Heart right ventricle (tissue), 16 donors: ENCODE data around the gene MRPL45. TPM values are rescaled to one million over a fixed set of nuclear protein-coding genes. Genes with fewer than 3 reads are reported as not detected.

Experiments used
- ATAC-seq, 8 donors: fragments of 200-7000 bp; cut with Tn5 transposase; one replicate each; pipeline ENCODE4 v1.9.1; 2020; ENCODE audit warnings: mild to moderate bottlenecking in 8 of 8, moderate library complexity in 8 of 8, moderate number of reproducible peaks in 1 of 8
- DNase-seq, 2 donors: peaks; one replicate each; pipeline ENCODE4 v3.0.0-alpha.2; 2020
- H3K27ac ChIP-seq, 10 donors: fragments of 200-600 bp; sonication (generic) in 2 of 10; one replicate each; pipeline versions ENCODE4 v1.5.0 to v1.8.0; 2020 to 2022; ENCODE audit warnings: mild to moderate bottlenecking in 3 of 10
- H3K27me3 ChIP-seq, 7 donors: fragments of 200-600 bp; one replicate each; pipeline ENCODE4 v1.8.0; 2021 to 2022; ENCODE audit warnings: mild to moderate bottlenecking in 2 of 7
- H3K36me3 ChIP-seq, 9 donors: fragments of 200-600 bp; sonication (generic) in 1 of 9; one replicate each; pipeline versions ENCODE4 v1.5.0 to v1.8.0; 2020 to 2022; ENCODE audit warnings: mild to moderate bottlenecking in 2 of 9
- H3K4me1 ChIP-seq, 9 donors: fragments of 200-600 bp; sonication (generic) in 1 of 9; one replicate each; pipeline versions ENCODE4 v1.5.0 to v1.8.0; 2020 to 2022; ENCODE audit warnings: mild to moderate bottlenecking in 4 of 9
- H3K4me3 ChIP-seq, 10 donors: fragments of 200-600 bp; sonication (generic) in 2 of 10; one replicate each; pipeline versions ENCODE4 v1.5.0 to v1.8.0; 2020 to 2022; ENCODE audit warnings: mild to moderate bottlenecking in 7 of 10, moderate library complexity in 2 of 10
- H3K9me3 ChIP-seq, 11 donors: fragments of 200-600 bp in 10 of 11; sonication (generic) in 2 of 11; one replicate each; pipeline versions ENCODE4 v1.5.0 to v1.8.0; 2013 to 2022; ENCODE audit warnings: mild to moderate bottlenecking in 2 of 11, control low read depth in 1 of 11, moderate library complexity in 1 of 11
- WGBS, 2 donors: extraction: QIAGEN DNeasy Blood & Tissue Kit; methylation state at CpG; one replicate each; pipeline ENCODE4 v1.1.7; 2013; ENCODE audit warnings: inconsistent platforms in 1 of 2; 5-methylcytosine and 5-hydroxymethylcytosine counted together
- intact Hi-C, 10 donors: fragments of 100-400 bp; cut with DNase I; formaldehyde crosslinking; loops; one replicate each; pipeline versions ENCODE4 v1.11.1 to v1.14.2; 2022
- polyA plus RNA-seq, 2 donors: library from polyadenylated mRNA; stranded (reverse); fragments of 200-250 nt; gene quantifications; one replicate each; pipeline ENCODE4 v1.2.3, GENCODE V29; 2013
- total RNA-seq, 10 donors: library from RNA; stranded (reverse); fragmentation: NEBNext Ultra II Directional in 3 of 10; extraction: Animal tissue kit (Norgen Biotek cat#: 25700) in 3 of 10; gene quantifications; one replicate each; pipeline versions ENCODE4 v1.2.1 to v1.2.4, GENCODE V29; 2021 to 2023
- TF ChIP-seq, protein P1 (sequence below), 9 donors: fragments of 200-600 bp; sonication (generic) in 2 of 9; IDR thresholded peaks; one replicate each; pipeline versions ENCODE4 v1.5.0 to v1.8.0; 2021 to 2022; ENCODE audit warnings: antibody characterized with exemption in 9 of 9, mild to moderate bottlenecking in 5 of 9, moderate library complexity in 1 of 9
- donor health status: Arrhythmogenic right ventricular cardiomyopathy.
- donor health status: ischemic (EF 13 %, LVEDD 7.1; RV severe dilation, severe dysfunction).
- donor health status: healthy with polysubstance abuse.
- donor health status: DM: no; HTN: yes; CAD: no.
- donor health status: DM: no; HTN: no; CAD: no.
- donor health status: ischemic (EF 25% LVEDD 6.9; RV normal size, moderate dysfunction).
- donor health status: ischemic (EF 25% LVEDD 5.7; RV mildly dilated, moderate dysfunction).
- donor health status: healthy.
- donor health status: DM: yes; HTN: yes; CAD: no.
- donor health status: Ischemic cardiomyopathy.
- donor health status: ischemic (EF 35%, LVEDD 5.7; RV mildly dilated, moderate dysfunction).
- donor health status: nonischemic (EF 11% LVEDD 7.7; RV severe dilation, severe dysfunction).
- donor health status: DM: yes; HTN: yes; CAD: no.
- donor health status: PGD.
- donor health status: ischemic (EF 29% LVEDD 5.4; RV normal size, mild dysfunction).
- donor health status: nonischemic (EF 23%, LVEDD 6.1; RV moderate dilation, normal function).

The MRPL45 gene
- total and polyA plus RNA-seq, 12 donors, result 16.0 to 44.6 (median 38.1) TPM

DNA sequence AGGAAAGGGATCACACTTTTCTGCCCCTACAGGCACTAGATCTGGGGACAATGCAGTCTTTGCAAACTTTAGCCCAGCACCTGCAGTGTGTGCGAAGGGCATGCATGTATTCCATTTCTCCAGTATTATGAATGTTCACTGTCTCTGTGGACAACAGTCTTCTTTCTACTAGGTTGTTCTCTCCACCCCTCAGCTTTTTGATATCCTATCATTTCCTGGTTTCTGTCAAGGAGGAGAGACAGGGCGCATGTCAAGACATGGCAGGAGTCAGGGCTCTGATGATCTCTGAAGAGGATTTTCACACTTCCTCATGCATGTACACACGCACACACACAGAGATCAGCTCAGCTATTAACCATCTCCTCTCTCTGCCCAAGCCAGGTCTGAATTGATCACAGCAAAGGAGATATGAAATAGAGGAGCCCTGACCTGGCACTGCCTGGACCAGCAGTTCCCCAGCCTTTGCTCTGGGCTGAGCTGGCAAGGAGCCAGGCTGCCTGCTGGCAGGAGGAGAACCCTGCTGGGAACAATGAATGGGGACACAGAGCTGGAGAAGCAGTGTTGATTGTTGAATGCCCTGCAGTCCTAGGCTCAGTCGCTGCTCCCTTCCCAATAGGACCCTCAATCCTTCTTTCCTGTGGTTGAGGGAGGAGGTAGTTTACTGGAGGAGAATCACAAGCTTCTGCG, 44.2 kb downstream of the MRPL45 start:
- Histone ChIP-seq H3K4me3 (no peak overlapping the region), H3K27me3 (peaks cover 0 to 14% (median 0%) of the 10 kb centered on the region in 7 donors), H3K27ac (no peak overlapping the region), H3K4me1 (peaks cover 0 to 11% (median 0%) of the 10 kb centered on the region in 9 donors), H3K9me3 (no peaks in the 10 kb centered on the region), H3K36me3 (no peaks in the 10 kb centered on the region)
- ATAC-seq, result peak; percentile 58 to 88 (median 80)
- 42 to 52% methylated on average over 5 of the region's 5 CpGs for WGBS, 2 donors
- DNase-seq, result peak; percentile 40 to 72
- intact Hi-C loops, result loop anchor here in 1 of 10 donors (5.0 kb wide), 1 partner anchor 76 kb away; no protein-coding TSS in a partner anchor
- TF ChIP-seq, protein P1, sequence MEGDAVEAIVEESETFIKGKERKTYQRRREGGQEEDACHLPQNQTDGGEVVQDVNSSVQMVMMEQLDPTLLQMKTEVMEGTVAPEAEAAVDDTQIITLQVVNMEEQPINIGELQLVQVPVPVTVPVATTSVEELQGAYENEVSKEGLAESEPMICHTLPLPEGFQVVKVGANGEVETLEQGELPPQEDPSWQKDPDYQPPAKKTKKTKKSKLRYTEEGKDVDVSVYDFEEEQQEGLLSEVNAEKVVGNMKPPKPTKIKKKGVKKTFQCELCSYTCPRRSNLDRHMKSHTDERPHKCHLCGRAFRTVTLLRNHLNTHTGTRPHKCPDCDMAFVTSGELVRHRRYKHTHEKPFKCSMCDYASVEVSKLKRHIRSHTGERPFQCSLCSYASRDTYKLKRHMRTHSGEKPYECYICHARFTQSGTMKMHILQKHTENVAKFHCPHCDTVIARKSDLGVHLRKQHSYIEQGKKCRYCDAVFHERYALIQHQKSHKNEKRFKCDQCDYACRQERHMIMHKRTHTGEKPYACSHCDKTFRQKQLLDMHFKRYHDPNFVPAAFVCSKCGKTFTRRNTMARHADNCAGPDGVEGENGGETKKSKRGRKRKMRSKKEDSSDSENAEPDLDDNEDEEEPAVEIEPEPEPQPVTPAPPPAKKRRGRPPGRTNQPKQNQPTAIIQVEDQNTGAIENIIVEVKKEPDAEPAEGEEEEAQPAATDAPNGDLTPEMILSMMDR (IDR thresholded peaks at IDR 0.05), result no peak

DNA sequence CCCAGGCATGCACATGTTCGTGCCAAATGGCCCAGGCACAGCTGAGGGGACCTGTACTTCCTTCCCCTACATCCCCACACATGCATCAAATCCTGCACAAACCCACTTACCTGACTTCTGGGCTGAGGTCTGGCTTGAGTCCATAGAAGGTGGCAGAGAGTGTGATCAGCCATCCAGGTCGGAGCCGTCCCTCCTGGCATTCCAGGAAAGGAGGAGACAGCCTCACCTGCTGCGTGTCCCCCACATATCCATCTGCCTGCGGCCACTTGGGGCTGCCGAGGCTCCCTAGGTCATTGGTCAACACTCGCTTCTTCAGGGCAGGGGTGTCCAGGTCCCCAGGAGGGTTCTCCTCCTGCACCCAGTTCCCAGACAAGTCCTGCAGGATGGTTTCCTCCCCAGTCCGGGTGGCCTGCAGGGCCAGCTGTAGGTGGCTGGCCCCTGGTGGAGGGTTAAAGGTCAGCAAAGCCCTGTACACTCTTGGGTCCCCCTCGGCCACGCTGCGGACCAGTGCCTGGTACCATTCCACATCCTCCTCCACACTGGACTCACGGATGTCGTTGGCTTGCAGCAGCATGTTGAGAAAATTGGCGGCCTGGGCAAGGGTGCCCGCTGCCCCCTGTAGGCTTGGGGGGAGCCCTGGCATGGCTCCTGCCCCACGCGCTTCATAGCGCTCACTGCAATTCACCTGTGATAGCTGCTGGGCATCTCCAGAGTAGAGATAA, 46.1 kb downstream of the MRPL45 start:
- TF ChIP-seq, protein P1 (IDR thresholded peaks at IDR 0.05), result no peak
- no peak for DNase-seq
- H3K4me3 ChIP-seq, result no peak overlapping the region
- H3K36me3 ChIP-seq, result no peaks in the 10 kb centered on the region
- H3K27me3 ChIP-seq, result peaks cover 0 to 14% (median 0%) of the 10 kb centered on the region in 7 donors
- no peaks in the 10 kb centered on the region for H3K9me3 ChIP-seq
- intact Hi-C loops, result loop anchor here in 1 of 10 donors (5.0 kb wide), 1 partner anchor 74 kb away; no protein-coding TSS in a partner anchor
- 87 to 89% methylated on average over 18 of the region's 18 CpGs for WGBS, 2 donors
- H3K27ac ChIP-seq, result no peak overlapping the region
- no peak for ATAC-seq
- H3K4me1 ChIP-seq, result peaks cover 0 to 11% (median 0%) of the 10 kb centered on the region in 9 donors

DNA sequence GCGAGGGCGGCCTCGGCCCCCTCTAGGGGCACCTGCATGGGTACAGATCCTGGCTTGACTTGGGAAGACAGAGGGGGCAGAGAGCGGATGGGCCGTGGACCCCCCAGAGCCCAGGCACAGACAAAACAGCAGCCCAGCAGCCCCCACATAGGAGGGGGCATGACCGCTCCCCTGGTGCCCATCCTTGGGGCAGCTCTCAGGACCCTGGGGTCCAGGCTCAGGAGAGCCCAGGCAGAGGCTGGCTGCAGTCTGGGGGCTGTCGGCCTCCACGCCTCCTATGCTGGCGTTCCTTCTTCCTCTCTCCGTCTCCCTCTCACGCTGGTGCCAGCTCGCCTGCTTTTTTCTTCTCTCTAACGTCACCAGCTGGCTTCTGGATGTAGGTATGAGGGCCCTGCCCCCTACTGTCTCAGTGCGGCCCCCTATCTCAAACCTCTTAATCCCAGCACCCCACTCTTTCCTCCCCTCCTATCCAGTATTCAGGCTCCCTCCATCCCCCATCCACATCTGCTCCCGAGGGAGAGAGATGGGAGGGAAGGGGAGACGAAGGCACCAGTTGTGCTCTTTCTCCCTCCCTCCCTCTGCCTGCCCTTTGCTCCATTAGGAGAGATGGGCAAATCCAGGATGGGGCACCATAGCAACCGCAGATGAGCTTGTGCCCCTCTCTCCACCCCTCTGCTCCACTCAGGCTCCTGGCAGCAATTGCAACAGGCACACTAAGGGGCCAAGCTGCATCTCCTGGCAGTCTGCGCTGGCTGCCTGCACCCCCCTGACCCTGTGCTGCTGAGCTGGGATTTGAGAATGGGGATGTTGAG, 46.8 kb downstream of the MRPL45 start, which contains the start of gene GPR179:
TSS of gene GPR179 (minus strand) at position 349 of the 812 bp plus-strand sequence. CDS start at position 182, 167 bp downstream.
- peaks cover 0 to 11% (median 0%) of the 10 kb centered on the region in 9 donors for H3K4me1 ChIP-seq
- intact Hi-C loops, result loop anchor here in 1 of 10 donors (5.0 kb wide), 1 partner anchor 73 kb away; no protein-coding TSS in a partner anchor
- DNase-seq (no peak), ATAC-seq (no peak)
- H3K36me3 ChIP-seq, result no peaks in the 10 kb centered on the region
- TF ChIP-seq, protein P1 (IDR thresholded peaks at IDR 0.05), result no peak
- H3K9me3 ChIP-seq, result no peaks in the 10 kb centered on the region
- 77 to 79% methylated on average over 18 of the region's 18 CpGs for WGBS, 2 donors
- no peak within 1 kb of the TSS for H3K27ac ChIP-seq
- no peak within 1 kb of the TSS for H3K4me3 ChIP-seq
- peaks cover 0 to 14% (median 0%) of the 10 kb centered on the region in 7 donors for H3K27me3 ChIP-seq

DNA sequence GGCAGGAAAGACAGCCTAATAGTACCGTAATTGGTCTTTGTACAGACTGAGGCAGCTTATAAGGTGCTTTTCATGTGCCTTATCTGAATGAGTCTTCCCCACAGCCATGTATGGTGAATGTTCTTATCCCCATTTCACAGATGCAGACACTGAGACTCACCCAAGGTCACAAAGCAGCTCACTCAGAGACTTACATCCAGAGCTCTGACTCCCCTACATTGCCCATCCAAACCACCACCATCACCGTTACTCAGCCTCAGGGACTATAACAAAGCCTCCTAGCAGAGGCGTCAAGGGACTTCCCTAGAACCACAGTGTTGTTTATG, 47.4 kb downstream of the MRPL45 start:
- H3K4me3 ChIP-seq, result no peak overlapping the region
- 82 to 91% methylated on average over 3 of the region's 3 CpGs for WGBS, 2 donors
- H3K27ac ChIP-seq, result no peak overlapping the region
- DNase-seq (no peak), ATAC-seq (no peak)
- H3K27me3 ChIP-seq, result peaks cover 0 to 14% (median 0%) of the 10 kb centered on the region in 7 donors
- H3K4me1 ChIP-seq, result peaks cover 0 to 13% (median 0%) of the 10 kb centered on the region in 9 donors
- H3K9me3 ChIP-seq, result no peaks in the 10 kb centered on the region
- H3K36me3 ChIP-seq, result no peaks in the 10 kb centered on the region
- TF ChIP-seq, protein P1 (IDR thresholded peaks at IDR 0.05), result no peak
- intact Hi-C loops, result loop anchor here in 1 of 10 donors (5.0 kb wide), 1 partner anchor 73 kb away; no protein-coding TSS in a partner anchor
